SU-DHL-6 (cell line): ENCODE data around the gene RB1.
A peak's percentile ranks its signal among the peaks of the same experiment; 100 is the strongest.

ENCODE experiments used
- H2AFZ ChIP-seq: fragments of 200-600 bp; sonication (generic); 2 replicates; pipeline ENCODE4 v1.6.1; 2014; ENCODE audit warnings: low read depth, mild to moderate bottlenecking, moderate library complexity, mixed read lengths, antibody characterized with exemption, low read length; ENCODE audit not compliant: severe bottlenecking
- H3F3A ChIP-seq: fragments of 200-600 bp; shearing (Covaris generic); 2 replicates; pipeline ENCODE4 v1.6.0; 2016; ENCODE audit warnings: antibody characterized with exemption, mild to moderate bottlenecking; ENCODE audit not compliant: insufficient read depth
- H3K27ac ChIP-seq: fragments of 200-600 bp; sonication (generic); 2 replicates; pipeline ENCODE4 v1.5.1; 2016; ENCODE audit warnings: low read depth, mild to moderate bottlenecking, low read length, moderate library complexity, mixed read lengths
- H3K27me3 ChIP-seq: fragments of 200-600 bp; sonication (generic), shearing (Covaris generic); 2 replicates; pipeline ENCODE4 v1.6.0; 2014; ENCODE audit warnings: mild to moderate bottlenecking, low read length
- H3K36me3 ChIP-seq: fragments of 200-600 bp; sonication (generic); 2 replicates; pipeline ENCODE4 v1.6.1; 2014; ENCODE audit warnings: mild to moderate bottlenecking, low read length, mixed read lengths
- H3K4me2 ChIP-seq: fragments of 300-600, 200-600 bp; shearing (Covaris generic), sonication (generic); 2 replicates; pipeline ENCODE4 v1.6.0; 2014; ENCODE audit warnings: low read length, low read depth, mild to moderate bottlenecking; ENCODE audit not compliant: poor library complexity, severe bottlenecking
- H3K4me3 ChIP-seq: fragments of 200-600 bp; sonication (generic); 2 replicates; pipeline ENCODE4 v1.5.1; 2014; ENCODE audit warnings: antibody characterized with exemption, low read length, mild to moderate bottlenecking, mixed read lengths; ENCODE audit not compliant: insufficient read depth, poor library complexity, severe bottlenecking
- H3K79me2 ChIP-seq: fragments of 200-600 bp; sonication (generic); 2 replicates; pipeline ENCODE4 v1.6.1; 2014; ENCODE audit warnings: mild to moderate bottlenecking, low read length, moderate library complexity; ENCODE audit not compliant: insufficient read depth
- H3K9ac ChIP-seq: fragments of 200-600 bp; sonication (generic); 2 replicates; pipeline ENCODE4 v1.7.0; 2014; ENCODE audit warnings: mild to moderate bottlenecking, low read length
- H3K9me2 ChIP-seq: fragments of 200-600 bp; sonication (generic); replicated peaks from 2 replicates; pipeline ENCODE4 v1.6.1; 2014; ENCODE audit warnings: low read length; ENCODE audit not compliant: insufficient read depth
- H3K9me3 ChIP-seq: fragments of 200-600 bp; sonication (generic); 2 replicates; pipeline ENCODE4 v1.6.1; 2014; ENCODE audit warnings: low read length, mixed read lengths; ENCODE audit not compliant: insufficient read depth
- H4K20me1 ChIP-seq: fragments of 200-600 bp; sonication (generic); 2 replicates; pipeline ENCODE4 v1.6.1; 2014; ENCODE audit warnings: low read depth, mild to moderate bottlenecking, antibody characterized with exemption, low read length, moderate library complexity, mixed read lengths
- EZH2phosphoT487 ChIP-seq: fragments of 200-600 bp; sonication (generic), shearing (Covaris generic); conservative IDR thresholded peaks from 2 replicates; pipeline ENCODE4 v1.6.1; 2018; ENCODE audit warnings: mild to moderate bottlenecking, antibody characterized with exemption, low read length, moderate library complexity, mixed read lengths
- TF ChIP-seq, protein P1 (sequence below): fragments of 200-600 bp; sonication (generic); IDR thresholded peaks from one replicate; pipeline ENCODE4 v1.5.1; 2017; ENCODE audit warnings: antibody characterized with exemption, mild to moderate bottlenecking, low read length, moderate library complexity; ENCODE audit not compliant: insufficient read depth, poor library complexity, severe bottlenecking

RB1 gene

DNA sequence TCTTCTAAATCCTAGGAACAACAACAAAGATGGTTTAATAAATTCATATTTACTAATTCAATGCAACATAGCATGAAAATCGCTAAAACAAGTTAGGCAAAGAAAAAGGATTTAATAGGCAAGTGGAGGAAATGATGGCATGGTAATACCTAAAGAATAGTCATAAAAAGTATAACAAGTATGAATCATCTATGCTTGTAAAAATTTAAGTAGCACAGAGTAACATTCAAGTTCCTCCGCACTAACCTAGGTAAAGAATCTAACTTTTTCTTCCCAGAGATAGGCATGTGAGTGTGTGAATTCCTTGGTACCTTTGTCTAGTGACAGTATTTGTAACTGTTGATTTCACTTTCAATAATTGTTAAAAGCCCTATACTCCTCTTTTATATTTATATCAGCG lies 186.7 kb downstream of the RB1 start:
- H4K20me1 ChIP-seq, result no peaks in the 10 kb centered on the region
- no peaks in the 10 kb centered on the region for H3K9me3 ChIP-seq
- no peak overlapping the region for H3K4me3 ChIP-seq
- H3K9ac ChIP-seq, result peak overlapping the region; percentile 69
- no peak for TF ChIP-seq EZH2phosphoT487
- TF ChIP-seq, protein P1, sequence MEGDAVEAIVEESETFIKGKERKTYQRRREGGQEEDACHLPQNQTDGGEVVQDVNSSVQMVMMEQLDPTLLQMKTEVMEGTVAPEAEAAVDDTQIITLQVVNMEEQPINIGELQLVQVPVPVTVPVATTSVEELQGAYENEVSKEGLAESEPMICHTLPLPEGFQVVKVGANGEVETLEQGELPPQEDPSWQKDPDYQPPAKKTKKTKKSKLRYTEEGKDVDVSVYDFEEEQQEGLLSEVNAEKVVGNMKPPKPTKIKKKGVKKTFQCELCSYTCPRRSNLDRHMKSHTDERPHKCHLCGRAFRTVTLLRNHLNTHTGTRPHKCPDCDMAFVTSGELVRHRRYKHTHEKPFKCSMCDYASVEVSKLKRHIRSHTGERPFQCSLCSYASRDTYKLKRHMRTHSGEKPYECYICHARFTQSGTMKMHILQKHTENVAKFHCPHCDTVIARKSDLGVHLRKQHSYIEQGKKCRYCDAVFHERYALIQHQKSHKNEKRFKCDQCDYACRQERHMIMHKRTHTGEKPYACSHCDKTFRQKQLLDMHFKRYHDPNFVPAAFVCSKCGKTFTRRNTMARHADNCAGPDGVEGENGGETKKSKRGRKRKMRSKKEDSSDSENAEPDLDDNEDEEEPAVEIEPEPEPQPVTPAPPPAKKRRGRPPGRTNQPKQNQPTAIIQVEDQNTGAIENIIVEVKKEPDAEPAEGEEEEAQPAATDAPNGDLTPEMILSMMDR, result no peak
- no peak overlapping the region for H2AFZ ChIP-seq
- H3K27me3 ChIP-seq, result no peaks in the 10 kb centered on the region
- peak overlapping the region; percentile 93 for H3K4me2 ChIP-seq
- H3K27ac ChIP-seq, result peak overlapping the region; percentile 96
- no peaks in the 10 kb centered on the region for H3K9me2 ChIP-seq
- H3K36me3 ChIP-seq, result peaks cover 13% of the 10 kb centered on the region
- no peaks in the 10 kb centered on the region; the same call in 1 of the 2 replicates for H3K79me2 ChIP-seq
- H3F3A ChIP-seq, result peaks cover 68% of the 10 kb centered on the region

DNA sequence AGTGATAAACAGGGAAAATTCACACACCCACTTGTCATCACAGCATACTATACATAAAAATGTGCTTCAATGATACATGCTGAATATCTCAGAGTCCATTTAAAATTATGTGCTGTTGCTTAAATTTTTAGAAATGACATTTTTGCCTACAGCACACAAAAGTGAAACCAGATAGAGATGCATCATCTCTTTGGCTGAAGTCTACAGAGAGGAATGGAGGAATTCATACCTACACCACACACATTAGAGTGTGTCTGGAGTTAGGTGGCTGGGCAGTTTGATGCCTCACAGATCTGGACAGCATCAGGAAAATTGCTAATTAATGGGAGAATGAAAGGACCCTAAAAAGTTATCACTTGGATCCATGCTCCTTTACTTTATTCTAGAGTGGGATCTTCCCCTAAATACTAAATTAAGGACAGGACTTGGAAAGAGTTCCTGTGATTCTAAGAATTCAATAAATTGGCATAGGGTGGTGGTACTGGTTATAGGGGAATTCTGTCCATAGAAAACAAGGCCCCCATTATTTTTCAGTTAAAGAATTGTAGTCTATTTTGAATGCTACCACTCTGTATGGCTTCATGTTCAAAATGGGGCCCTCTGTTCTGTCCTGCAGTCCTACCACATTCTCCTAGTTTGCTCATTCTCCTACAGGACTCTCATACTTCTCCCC lies 188.0 kb downstream of the RB1 start:
- Histone ChIP-seq H3K4me3 (peak overlapping the region; percentile 51), H3K27me3 (no peaks in the 10 kb centered on the region), H3K36me3 (peaks cover 16% of the 10 kb centered on the region), H3K9ac (peak overlapping the region; percentile 69), H3F3A (peaks cover 69% of the 10 kb centered on the region), H2AFZ (no peak overlapping the region), H3K9me2 (no peaks in the 10 kb centered on the region), H3K27ac (peak overlapping the region; percentile 96), H3K79me2 (no peaks in the 10 kb centered on the region; the same call in 1 of the 2 replicates), H4K20me1 (no peaks in the 10 kb centered on the region), H3K4me2 (peak overlapping the region; percentile 93), H3K9me3 (no peaks in the 10 kb centered on the region)
- TF ChIP-seq EZH2phosphoT487, result no peak
- TF ChIP-seq, protein P1, result no peak

DNA sequence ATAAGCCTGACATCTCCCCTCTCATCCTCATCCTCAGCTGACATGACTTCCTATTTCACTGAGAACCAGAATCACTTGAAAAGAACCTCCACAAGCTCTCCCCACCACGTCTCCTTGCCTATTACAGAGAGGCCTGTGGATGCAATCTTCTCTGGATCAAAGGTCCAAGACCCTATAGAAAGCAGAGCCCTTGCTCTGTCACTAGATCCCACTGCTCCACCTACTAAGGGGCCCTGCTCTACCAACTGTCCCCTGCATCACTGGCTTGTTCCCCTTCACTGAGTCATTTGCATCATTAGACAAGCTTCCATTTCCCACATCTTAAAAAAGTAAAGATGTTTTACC lies 188.5 kb downstream of the RB1 start:
- H3K4me3 ChIP-seq, result peak overlapping the region; percentile 51
- no peak for TF ChIP-seq EZH2phosphoT487
- TF ChIP-seq, protein P1, result no peak
- peaks cover 16% of the 10 kb centered on the region for H3K36me3 ChIP-seq
- peaks cover 67% of the 10 kb centered on the region for H3F3A ChIP-seq
- H3K27me3 ChIP-seq, result no peaks in the 10 kb centered on the region
- H3K9ac ChIP-seq, result peak overlapping the region; percentile 69
- H3K27ac ChIP-seq, result peak overlapping the region; percentile 96
- H3K9me3 ChIP-seq, result no peaks in the 10 kb centered on the region
- H2AFZ ChIP-seq, result no peak overlapping the region
- H3K4me2 ChIP-seq, result peak overlapping the region; percentile 93
- H4K20me1 ChIP-seq, result no peaks in the 10 kb centered on the region
- H3K79me2 ChIP-seq, result no peaks in the 10 kb centered on the region; the same call in 1 of the 2 replicates
- H3K9me2 ChIP-seq, result no peaks in the 10 kb centered on the region
